Activated T-helper 1 cell treated with anti-CD3 and anti-CD28 coated beads, Interleukin-2, amount 50 U/mL, for 16 hours (primary cell): ENCODE data around the gene GSTO2.

ENCODE experiments used
- DNase-seq, 2 donors: peaks; one replicate each; pipeline ENCODE4 v3.0.0-alpha.2; 2020; ENCODE audit warnings: low read depth in 1 of 2, low spot score in 1 of 2

Gene GSTO2

DNA sequence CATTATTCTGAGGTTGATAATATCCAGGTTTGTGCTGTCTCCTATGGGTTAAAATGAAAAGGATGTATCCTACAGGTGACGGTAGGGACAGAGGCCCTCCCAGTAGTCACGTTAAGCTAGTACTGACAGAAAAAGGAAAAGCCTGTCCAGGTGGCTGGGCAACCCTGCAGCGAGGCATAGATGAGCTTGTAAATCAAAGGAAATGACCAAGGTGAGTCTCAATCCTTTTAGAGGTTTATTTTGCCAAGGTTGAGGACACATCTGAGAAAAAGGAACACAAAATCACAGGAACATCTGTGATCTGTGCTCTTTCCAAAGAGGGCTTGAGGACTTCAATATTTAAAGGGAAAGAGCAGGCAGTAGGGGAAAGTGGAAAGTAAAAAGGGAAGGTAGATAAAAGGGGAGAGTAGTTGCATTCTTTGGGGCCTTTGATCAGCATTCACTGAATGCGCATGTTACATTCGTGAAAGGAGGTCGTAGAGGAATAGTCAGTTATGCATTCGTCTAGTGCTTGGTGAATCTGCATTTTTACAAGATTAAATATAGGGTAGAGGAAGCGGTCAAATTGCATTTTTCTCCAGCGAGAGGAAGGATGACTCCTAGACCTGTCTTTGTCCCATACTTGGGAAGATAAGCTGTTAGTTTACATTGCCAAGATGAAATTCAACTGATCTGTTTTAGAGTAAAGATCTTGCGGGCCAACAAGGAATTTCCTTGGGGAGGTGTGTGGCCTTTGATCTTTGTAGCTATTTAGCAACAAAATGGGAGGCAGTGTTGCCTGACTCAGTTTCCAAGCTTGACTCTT, 15.2 kb upstream of the GSTO2 start:
- no peak for DNase-seq

DNA sequence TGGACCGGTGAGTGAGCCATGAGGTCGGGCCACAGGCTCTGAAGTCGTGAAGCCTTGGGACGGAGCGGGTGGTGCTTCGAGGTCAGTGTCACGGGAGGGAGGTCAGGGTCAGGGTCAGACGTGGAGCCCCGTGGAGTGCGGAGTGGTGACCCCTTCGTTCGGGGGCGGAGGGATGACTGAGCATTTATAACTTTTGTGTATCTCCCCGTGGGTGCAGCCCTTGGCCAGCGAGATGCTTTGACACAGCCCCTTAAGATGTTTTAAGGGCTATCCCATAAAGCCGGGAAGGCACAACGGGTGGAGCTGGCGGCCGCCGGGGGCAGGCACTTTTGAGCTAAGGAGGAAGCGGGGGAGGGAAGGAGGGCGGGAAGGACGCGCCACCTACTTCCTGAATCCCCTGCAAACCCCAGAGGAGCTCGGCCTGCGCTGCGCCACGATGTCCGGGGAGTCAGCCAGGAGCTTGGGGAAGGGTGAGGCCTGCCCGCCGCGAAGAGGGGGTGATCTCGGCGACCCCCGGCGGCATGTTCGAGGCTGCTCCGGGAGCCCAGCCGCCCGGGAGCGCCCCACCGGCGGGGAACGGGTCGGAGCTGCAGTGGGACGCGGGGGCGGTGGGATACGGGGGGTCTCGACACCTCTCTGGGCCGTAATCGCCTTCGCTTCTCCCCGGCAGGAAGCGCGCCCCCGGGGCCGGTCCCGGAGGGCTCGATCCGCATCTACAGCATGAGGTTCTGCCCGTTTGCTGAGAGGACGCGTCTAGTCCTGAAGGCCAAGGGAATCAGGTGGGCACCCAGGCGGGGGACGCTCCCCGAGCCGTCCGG, 14.3 kb upstream of the GSTO2 start, which contains the start of gene GSTO1:
GSTO1 (plus strand) TSS at position 400 of the 818 bp plus-strand sequence; CDS start at position 437, 37 bp downstream.
- DNase-seq: peak; percentile 20 to 38

DNA sequence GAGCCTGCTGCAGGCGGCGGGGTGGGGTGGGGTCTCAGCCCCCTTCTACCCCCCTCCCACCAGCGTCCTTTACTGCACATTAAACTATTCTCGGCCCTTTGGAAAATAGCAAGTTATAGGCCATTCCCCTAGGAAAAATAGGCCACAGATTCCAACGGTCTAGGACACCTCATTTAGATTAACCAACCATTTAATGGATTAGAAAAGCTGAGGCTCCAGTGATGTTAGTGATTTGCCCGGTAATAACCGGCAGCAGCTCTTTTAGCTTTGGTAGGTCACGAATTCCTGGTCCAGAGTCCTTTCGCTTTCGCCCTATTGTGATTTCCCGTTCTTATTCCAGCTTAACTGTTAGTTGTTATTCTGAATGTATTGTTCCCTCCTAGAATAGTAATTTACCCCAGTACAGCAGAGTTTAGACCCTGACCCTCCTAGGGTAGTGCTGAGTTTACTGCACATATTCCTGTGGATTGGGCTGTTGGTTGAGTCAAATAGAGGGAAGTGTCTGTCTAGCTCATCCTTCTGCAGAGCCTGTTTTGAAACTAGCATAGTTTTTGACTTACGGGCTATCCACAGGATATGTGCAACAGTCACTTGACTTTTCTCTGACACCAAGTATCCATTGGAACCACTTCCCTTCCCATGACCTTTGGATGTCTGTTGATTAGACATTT, 13.5 kb upstream of the GSTO2 start:
- DNase-seq: no peak

DNA sequence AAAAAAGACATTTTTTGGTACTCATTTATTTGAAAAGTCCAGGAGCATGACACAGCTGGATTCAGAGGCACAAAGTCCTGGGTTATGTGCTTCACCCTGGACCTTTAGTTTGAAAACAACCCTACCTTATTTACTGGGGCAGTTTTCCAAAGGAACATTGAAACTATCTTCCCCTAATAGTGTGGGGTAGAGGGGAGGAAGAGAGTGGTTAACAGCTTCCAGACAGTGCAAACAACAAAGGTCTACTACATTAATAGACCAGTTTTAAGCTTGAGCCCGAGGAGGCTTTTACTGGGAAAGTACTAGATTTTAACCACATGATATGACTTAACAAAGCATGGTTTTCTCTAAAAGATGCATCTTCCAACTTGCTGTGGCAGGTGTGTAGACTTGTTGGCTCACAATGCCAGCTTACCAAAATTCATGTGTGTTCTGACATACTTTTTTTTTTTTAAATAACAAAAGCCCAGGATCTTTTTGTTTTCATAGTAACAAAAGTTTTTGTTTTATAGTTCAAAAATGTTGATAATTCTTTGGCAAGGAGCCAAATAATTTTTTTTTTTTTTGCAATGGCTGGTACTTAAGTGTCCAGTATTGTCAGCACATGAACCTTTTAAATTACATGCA, 12.5 kb upstream of the GSTO2 start:
- no peak for DNase-seq

DNA sequence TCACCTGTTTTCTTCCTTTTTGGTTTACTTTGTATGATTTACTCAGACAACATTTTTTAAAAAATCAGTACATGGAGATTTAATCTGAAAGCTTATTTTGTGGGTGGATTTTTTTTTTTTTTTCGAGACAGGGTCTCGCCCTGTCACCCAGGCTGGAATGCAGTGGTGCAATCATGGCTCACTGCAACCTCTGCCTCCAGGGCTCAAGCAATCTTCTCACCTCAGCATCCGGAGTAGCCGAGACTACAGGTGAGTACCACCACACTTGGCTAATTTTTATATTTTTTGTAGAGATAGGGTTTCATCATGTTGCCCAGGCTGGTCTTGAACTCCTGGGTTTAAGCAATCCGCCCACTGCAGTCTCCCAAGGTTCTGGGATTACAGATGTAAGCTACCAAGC, 11.7 kb upstream of the GSTO2 start:
- no peak for DNase-seq

DNA sequence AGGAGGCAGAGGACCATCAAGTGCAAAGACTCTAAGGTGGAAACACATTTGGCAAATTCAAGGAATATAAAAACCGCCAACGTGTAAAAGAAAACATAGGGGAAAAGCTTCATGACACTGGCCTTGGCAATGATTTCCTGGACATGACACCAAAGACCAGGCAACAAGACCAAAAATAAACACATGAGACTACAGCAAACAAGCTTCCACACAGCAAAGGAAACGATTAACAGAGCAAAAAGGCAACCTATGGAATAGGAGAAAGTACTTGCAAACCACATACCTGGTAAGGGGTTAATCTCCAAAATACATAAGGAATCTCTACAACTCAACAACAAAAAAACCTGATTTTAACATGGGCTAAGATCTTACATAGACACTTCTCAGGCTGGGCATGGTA, 10.8 kb upstream of the GSTO2 start:
- no peak for DNase-seq

DNA sequence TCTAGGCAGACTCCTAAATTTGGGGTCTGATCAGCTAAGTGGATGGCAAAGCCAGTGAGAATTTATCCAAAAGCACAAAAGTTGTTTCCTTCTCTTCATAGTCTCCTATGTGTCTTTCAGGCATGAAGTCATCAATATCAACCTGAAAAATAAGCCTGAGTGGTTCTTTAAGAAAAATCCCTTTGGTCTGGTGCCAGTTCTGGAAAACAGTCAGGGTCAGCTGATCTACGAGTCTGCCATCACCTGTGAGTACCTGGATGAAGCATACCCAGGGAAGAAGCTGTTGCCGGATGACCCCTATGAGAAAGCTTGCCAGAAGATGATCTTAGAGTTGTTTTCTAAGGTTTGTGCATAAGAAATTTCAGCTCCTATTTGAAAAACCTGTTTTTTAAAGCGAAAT, 9.5 kb upstream of the GSTO2 start:
- DNase-seq: no peak

DNA sequence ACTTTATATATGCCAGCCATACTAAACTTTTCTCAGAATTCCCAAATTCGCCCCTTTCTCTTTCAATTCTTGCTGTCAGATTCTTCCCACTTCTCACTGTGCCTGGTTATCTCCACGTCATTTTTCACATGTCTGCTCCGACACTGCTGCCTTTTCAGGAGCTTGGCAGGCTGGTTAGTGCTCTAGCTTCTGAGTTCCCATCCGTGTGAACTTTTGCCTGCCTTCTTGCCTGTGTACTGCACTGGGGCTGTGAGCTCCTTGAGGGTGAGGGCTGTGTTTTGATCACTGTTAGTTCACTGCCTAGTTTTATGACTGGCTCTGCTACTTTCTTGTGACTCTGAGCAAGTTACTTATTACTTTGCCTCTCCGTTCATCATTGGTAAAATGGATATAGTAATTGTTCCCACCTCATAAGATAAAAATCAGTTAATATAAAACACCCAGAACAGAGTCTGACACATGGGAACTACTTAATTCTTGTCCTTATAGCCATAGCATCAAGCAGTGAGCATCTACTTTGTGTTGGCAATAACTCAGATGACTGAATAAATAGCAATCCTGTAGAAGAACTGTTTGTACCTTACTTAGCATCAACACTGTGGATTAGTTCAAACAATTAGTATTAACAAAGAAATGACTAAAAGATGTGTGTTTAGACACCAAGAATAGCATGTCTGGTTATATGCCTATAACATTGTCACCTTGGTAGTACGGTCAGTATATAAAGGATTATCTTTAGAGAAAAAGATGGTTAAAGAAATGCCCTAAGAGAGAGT, 8.8 kb upstream of the GSTO2 start:
- no peak for DNase-seq

DNA sequence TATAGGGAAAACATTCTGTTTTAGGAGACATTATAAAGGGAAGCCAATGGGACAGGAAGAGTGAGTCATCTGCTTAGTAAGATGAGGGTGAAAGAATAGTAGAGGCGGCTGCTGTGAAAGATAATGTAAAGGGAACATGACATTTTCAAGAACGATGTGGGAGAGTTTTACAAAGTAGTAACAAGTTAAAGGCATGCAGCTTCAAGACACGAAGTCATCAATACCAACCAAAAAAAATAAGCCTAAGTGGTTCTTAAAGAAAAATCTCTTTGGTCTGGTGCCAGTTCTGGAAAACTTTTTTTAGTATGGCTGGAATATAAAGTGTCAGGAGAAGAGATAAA, 8.2 kb upstream of the GSTO2 start:
- no peak for DNase-seq

DNA sequence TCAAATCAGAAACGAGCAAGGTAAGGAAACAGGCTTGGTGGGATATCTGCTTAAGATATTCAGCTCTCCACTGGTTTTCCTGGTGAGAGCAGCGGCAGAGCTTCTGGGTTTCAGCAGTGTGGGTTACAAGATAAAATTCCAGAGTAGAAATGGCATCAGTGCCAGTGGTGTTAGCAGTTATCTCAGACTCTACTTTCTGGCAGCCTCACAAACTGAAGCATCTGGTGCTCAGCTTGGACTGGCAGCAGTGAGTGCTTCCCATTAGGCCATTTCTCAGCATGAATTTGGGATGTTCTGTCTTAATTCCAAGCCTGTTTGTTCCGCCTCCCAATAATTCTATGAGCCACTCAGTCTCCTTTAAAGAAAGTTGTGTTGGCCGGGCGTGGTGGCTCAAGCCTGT, 6.9 kb upstream of the GSTO2 start:
- DNase-seq: no peak

DNA sequence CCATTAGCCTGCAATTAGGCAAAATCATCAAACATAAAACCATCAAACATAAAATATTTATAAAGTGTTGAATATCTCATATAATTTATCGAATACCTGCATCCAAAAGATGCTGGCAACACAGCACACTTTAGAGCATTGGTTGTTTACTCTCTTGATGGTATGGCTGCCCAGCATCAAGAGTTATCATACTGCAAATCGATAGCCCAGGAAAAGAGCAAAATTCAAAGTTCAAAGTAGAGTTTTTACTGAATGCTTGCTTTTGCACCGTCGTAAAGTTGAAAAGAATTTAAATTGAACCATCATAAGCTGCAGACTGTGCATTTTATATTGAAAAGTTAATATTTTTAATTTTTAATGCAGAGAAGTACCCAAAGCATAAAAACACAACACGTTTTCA, 4.2 kb upstream of the GSTO2 start:
- DNase-seq: no peak

DNA sequence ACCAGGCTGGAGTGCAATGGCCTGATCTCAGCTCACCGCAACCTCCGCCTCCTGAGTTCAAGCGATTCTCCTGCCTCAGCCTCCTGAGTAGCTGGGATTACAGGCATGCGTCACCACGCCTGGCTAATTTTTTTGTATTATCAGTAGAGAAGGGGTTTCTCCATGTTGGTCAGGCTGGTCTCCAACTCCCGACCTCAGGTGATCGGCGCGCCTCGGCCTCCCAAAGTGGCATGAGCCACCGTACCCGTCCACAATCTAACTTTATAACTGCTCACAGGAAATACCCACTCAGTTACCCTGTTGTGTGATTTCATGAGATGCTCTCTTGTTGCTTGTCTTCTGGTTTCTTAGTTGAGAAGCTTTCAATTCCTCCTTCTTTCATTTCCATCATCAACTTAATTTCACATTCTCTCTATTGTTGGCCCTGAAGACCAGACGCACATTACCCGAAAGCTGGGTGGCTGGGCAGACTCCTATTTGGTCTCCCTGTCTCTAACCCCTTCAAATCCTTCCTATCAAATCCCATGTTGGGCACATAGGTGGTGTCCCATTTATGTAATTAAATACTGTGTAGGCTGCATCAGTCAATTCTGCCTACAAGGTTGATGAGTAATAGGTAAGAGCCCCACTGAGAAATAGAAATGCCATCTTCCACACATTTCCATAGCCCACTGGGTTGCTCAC, 1.1 kb upstream of the GSTO2 start:
- DNase-seq: no peak

DNA sequence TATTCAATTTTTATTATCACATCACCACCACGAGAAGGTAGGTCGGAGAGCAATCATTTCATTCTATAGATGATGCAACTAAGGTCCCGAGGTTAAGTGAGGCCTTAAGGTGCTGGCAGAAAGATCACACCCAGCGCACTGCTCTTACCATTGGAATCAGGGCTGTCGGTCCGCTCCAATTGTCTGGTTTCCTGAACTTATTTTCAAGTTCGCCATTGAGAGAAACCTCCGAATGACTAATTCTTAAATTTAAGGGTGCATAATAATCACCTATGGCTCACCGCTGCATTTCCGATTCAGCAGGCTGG, 625 bp upstream of the GSTO2 start:
- no peak for DNase-seq

DNA sequence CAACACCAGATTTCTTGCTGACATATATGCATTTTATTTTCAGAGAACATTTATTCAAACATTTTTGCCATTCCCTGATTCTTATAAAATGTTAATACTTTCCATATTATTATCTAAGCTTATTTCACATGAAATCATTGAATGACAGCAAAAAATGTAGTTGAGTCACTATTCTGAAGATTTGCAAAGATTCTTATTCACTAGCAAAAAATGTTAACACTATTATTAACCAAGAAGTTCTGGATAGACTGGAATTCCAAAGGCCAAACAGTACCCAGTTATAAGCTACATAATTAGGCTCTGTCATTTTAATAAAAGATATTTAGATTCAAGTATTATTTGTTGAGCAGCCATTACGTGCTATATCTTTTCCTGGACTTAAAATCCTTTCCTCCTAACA, 4.3 kb downstream of the GSTO2 start:
- no peak for DNase-seq

DNA sequence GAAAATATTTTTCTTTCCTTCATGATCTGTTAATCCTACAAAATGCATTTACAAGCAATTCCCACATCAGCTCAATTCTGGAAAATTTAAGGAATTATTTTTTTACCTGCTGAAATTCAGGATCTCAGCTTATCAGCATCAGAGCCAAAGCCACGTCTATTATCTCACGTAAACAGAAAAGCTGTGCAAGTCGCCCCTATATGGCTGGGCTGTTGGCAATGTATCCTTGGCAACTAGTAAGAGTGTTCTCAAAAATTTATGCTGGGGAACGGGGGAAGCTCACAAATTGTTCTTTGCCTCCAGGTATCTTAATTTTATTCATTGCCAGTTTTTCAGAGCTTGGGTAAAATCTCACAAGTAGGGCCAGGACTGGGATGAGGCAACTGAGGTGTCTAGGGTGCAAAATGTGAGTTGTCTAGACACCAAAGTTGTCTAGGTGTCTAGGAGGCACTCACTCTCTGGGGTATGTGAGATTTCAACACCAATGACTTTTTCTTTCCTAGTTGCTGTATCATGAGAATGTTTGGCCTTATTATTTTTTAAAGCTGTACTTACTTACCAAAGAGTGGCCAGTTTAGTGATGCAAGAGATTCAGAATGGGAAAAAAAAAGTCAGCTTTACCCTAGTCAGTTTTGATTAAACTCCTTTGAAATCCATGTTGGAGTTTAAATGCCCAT, 5.1 kb downstream of the GSTO2 start:
- no peak for DNase-seq

DNA sequence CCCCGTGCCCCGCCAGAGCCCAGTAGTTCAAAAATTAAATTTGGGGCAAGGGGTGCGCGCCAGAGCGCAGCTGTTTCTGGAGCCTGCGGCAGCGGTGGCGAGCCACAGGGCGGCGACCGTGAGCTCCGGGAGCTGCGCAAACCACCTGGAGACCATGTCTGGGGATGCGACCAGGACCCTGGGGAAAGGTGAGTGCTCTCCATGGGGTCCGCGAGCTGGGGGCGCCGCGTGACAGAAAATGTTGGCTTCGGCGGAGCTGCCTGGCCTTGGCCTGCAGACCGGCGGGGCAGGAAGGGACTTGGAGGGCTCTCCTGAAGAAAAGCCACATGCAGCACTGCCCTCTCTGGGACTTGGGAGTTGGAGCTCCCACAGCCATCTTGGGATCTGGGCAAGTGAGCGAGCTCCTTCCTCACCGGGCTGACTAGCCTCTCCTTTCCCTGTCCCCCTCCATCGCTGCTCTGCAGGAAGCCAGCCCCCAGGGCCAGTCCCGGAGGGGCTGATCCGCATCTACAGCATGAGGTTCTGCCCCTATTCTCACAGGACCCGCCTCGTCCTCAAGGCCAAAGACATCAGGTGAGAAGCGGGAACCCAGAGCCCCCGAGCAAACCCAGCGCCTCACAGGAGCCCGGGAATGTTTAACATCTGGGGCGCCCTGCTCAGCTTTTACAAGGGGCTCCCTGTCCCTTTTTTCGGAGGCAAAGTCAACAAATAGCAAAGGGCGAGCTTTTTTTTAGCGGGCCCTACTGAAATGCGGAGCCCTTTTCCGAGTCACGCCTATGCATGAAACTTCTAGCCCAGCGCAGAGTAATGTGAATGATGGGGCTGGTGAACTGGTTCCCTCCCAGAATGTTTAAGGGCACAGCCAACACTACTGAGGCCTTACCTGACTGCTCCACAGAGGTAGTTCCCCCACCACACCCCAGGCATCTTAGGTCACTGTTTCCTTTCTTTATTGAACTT, 6.1 kb downstream of the GSTO2 start:
- peak in 1 of 2 donors; percentile 20 for DNase-seq

DNA sequence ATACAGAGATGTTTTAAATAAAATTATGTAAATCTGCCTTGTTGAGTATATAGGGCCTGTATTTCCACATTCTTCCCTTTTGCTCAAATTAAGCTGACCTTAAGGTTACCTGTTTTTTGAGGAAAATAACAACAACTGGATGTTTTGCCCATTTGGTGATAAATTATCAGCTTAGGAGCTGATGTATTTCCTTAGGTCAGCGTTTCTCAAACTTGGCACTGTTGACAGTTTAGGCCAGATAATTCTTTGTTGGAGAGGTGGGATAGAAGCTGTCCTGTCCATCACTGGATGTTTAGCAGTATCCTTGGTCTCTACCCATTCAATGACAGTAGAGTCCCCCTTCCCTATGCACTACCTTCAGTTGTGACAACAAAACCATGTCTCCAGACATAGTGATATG, 7.2 kb downstream of the GSTO2 start:
- no peak for DNase-seq

DNA sequence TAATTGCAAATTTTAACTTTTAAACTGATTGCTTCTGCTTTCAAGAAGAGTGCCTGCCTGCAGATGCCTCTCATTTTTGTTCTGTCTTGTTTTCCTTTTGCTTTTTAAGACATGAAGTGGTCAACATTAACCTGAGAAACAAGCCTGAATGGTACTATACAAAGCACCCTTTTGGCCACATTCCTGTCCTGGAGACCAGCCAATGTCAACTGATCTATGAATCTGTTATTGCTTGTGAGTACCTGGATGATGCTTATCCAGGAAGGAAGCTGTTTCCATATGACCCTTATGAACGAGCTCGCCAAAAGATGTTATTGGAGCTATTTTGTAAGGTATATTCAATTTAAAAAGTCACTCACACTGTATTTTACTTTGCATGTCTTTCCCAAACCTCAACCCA, 8.8 kb downstream of the GSTO2 start:
- DNase-seq: no peak
